Neuronal stem cell (in vitro differentiated cells): Measurements from ENCODE around the gene HHEX.

ENCODE experiments used
- DNase-seq: peaks from one replicate; pipeline ENCODE4 v3.0.0-alpha.2; 2013; ENCODE audit warnings: low spot score
- H2AFZ ChIP-seq: one replicate; pipeline ENCODE4 v1.6.1; 2013; ENCODE audit warnings: mild to moderate bottlenecking, low read length, inconsistent platforms
- H2AK5ac ChIP-seq: 2 replicates; pipeline ENCODE4 v1.6.1; 2013; ENCODE audit warnings: low read depth, mild to moderate bottlenecking, inconsistent platforms, low read length, moderate library complexity, mixed read lengths
- H2BK120ac ChIP-seq: 2 replicates; pipeline ENCODE4 v1.6.1; 2013; ENCODE audit warnings: low read depth, mild to moderate bottlenecking, inconsistent platforms, low read length, moderate library complexity, mixed read lengths
- H2BK12ac ChIP-seq: one replicate; pipeline ENCODE4 v1.6.1; 2013; ENCODE audit warnings: low read length, inconsistent platforms
- H2BK15ac ChIP-seq: 2 replicates; pipeline ENCODE4 v1.6.1; 2013; ENCODE audit warnings: mild to moderate bottlenecking, low read length, inconsistent platforms, mixed read lengths
- H2BK5ac ChIP-seq: one replicate; pipeline ENCODE4 v1.6.1; 2013; ENCODE audit warnings: inconsistent platforms, mild to moderate bottlenecking, low read length, moderate library complexity
- H3K14ac ChIP-seq: one replicate; pipeline ENCODE4 v1.6.1; 2013; ENCODE audit warnings: low read length, inconsistent platforms
- H3K18ac ChIP-seq: 2 replicates; pipeline ENCODE4 v1.6.1; 2013; ENCODE audit warnings: low read length, inconsistent platforms
- H3K23ac ChIP-seq: 2 replicates; pipeline ENCODE4 v1.6.1; 2013; ENCODE audit warnings: low read depth, mild to moderate bottlenecking, mixed read lengths, low read length, inconsistent platforms; ENCODE audit not compliant: poor library complexity
- H3K27ac ChIP-seq: replicated peaks from 3 replicates; pipeline ENCODE4 v1.5.1; 2013; ENCODE audit warnings: low read length, inconsistent platforms
- H3K27me3 ChIP-seq, 3 experiments: 2 replicates each; pipeline ENCODE4 v1.6.1; 2013; ENCODE audit warnings: low read length in 3 of 3, mild to moderate bottlenecking in 2 of 3, inconsistent platforms in 1 of 3, low read depth in 1 of 3, mixed read lengths in 1 of 3, moderate library complexity in 1 of 3; ENCODE audit not compliant: control insufficient read depth in 3 of 3, insufficient read depth in 3 of 3
- H3K36me3 ChIP-seq, 2 donors: replicated peaks in 1 of 2; 2 replicates each; pipeline ENCODE4 v1.6.1; 2013; ENCODE audit warnings: low read length in 2 of 2; ENCODE audit not compliant: control insufficient read depth in 2 of 2, insufficient read depth in 2 of 2
- H3K4ac ChIP-seq: 2 replicates; pipeline ENCODE4 v1.6.1; 2013; ENCODE audit warnings: inconsistent platforms, mild to moderate bottlenecking, low read length, moderate library complexity
- H3K4me1 ChIP-seq, 2 donors: 1 replicate in 1 of 2; 2 replicates in 1 of 2; pipeline ENCODE4 v1.6.1; 2013; ENCODE audit warnings: low read length in 2 of 2, low read depth in 1 of 2; ENCODE audit not compliant: control insufficient read depth in 2 of 2, insufficient read depth in 1 of 2
- H3K4me2 ChIP-seq: one replicate; pipeline ENCODE4 v1.6.1; 2013; ENCODE audit warnings: mild to moderate bottlenecking, low read length, inconsistent platforms; ENCODE audit not compliant: insufficient read depth, poor library complexity, severe bottlenecking
- H3K4me3 ChIP-seq, 2 donors: 2 replicates each; pipeline ENCODE4 v1.5.1; 2013; ENCODE audit warnings: low read length in 2 of 2, mild to moderate bottlenecking in 2 of 2, inconsistent platforms in 1 of 2, moderate library complexity in 1 of 2
- H3K79me1 ChIP-seq: one replicate; pipeline ENCODE4 v1.6.1; 2013; ENCODE audit warnings: low read depth, mild to moderate bottlenecking, inconsistent platforms, low read length, moderate library complexity
- H3K9ac ChIP-seq: one replicate; pipeline ENCODE4 v1.6.1; 2013; ENCODE audit warnings: mild to moderate bottlenecking, low read depth, low read length, inconsistent platforms; ENCODE audit not compliant: poor library complexity
- H3K9me3 ChIP-seq, 2 donors: replicated peaks in 1 of 2; 2 replicates each; pipeline versions ENCODE3 to v1.6.1; 2013; ENCODE audit warnings: low read length in 2 of 2, mild to moderate bottlenecking in 2 of 2, inconsistent platforms in 1 of 2, low read depth in 1 of 2, mixed read lengths in 1 of 2, moderate library complexity in 1 of 2; ENCODE audit not compliant: control insufficient read depth in 2 of 2, insufficient read depth in 1 of 2
- H4K8ac ChIP-seq: one replicate; pipeline ENCODE4 v1.6.1; 2013; ENCODE audit warnings: low read depth, mild to moderate bottlenecking, inconsistent platforms, low read length, moderate library complexity
- H4K91ac ChIP-seq: one replicate; pipeline ENCODE4 v1.6.1; 2013; ENCODE audit warnings: low read length, low read depth, mild to moderate bottlenecking, inconsistent platforms; ENCODE audit not compliant: poor library complexity
- WGBS, 2 donors: extraction: QIAGEN DNeasy Blood & Tissue Kit; methylation state at CpG; one replicate each; pipeline ENCODE4 v1.1.7; 2013; ENCODE audit warnings: missing lambda C conversion rate in 2 of 2, mixed read lengths in 1 of 2; ENCODE audit not compliant: insufficient read length in 2 of 2, insufficient replicate concordance in 1 of 2; ENCODE audit errors: extremely low coverage in 2 of 2; 5-methylcytosine and 5-hydroxymethylcytosine counted together

Gene HHEX

DNA sequence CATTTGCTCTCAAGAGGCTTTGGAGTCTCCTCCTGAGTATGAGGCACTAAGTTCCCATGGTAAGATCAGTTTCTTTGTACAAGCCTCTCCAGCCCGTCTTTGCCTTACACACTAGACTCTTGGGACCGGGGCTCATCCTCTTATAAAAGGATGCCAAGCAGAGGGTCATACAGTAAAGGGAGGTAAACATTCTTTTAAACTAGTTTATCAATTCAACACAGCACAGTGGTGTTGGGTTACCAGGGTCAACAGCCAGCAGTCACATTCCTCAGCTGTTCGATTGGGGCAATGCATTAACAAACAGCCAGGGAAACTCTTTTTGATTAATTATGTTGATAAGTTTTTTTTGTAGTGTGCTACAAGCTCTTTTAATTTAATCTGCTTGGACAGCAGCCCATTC is 37.8 kb downstream of the HHEX start:
- H4K91ac ChIP-seq: no peak overlapping the region
- no peak overlapping the region for H3K4me3 ChIP-seq
- H3K9me3 ChIP-seq: no peaks in the 10 kb centered on the region
- no peak overlapping the region for H4K8ac ChIP-seq
- H2BK12ac ChIP-seq: no peak overlapping the region
- no peak overlapping the region for H2AFZ ChIP-seq
- no CpG with 5 or more reads among the region's 3 CpGs for WGBS, 2 donors
- no peak overlapping the region for H2AK5ac ChIP-seq
- DNase-seq: no peak
- peaks cover 0 to 3% of the 10 kb centered on the region in 2 donors for H3K4me1 ChIP-seq
- no peak overlapping the region for H2BK15ac ChIP-seq
- no peak overlapping the region for H3K23ac ChIP-seq
- H3K9ac ChIP-seq: no peak overlapping the region
- no peak overlapping the region for H3K14ac ChIP-seq
- H3K4me2 ChIP-seq: no peak overlapping the region
- no peak overlapping the region for H3K27ac ChIP-seq
- no peak overlapping the region for H3K18ac ChIP-seq
- no peak overlapping the region for H2BK5ac ChIP-seq
- H3K4ac ChIP-seq: no peak overlapping the region
- H3K79me1 ChIP-seq: no peaks in the 10 kb centered on the region
- H3K36me3 ChIP-seq: no peaks in the 10 kb centered on the region
- no peak overlapping the region for H2BK120ac ChIP-seq
- no peaks in the 10 kb centered on the region for H3K27me3 ChIP-seq

DNA sequence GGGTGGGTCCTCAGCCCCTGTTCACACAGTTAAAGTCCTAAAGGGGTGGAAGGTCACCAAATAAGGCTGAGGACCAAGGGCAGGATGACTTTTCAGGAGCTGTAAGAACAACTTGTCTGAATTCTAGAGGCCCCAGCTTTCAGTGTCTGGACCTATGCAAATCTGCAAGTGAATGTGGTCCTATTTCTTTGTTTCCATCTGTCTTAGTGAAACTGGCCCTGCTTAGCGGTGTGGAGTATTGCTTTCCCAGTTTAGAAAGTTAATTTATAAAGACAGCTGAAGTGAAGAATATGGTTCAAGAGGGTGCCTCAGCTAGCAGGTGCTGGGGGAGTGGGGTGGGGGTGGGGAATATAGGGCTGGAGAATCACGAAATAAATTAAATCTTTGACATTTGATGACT is 40.1 kb downstream of the HHEX start:
- Histone ChIP-seq H3K18ac (no peak overlapping the region), H3K9me3 (no peaks in the 10 kb centered on the region), H2BK12ac (no peak overlapping the region), H3K4me2 (no peak overlapping the region), H3K27me3 (no peaks in the 10 kb centered on the region), H4K8ac (no peak overlapping the region), H2BK120ac (no peak overlapping the region), H3K14ac (no peak overlapping the region), H3K4me3 (no peak overlapping the region), H3K9ac (no peak overlapping the region), H2BK15ac (no peak overlapping the region), H3K79me1 (no peaks in the 10 kb centered on the region), H2BK5ac (no peak overlapping the region), H3K36me3 (no peaks in the 10 kb centered on the region), H2AK5ac (no peak overlapping the region), H3K27ac (no peak overlapping the region), H3K4me1 (peaks cover 0 to 1% of the 10 kb centered on the region in 2 donors), H3K4ac (no peak overlapping the region), H2AFZ (no peak overlapping the region), H4K91ac (no peak overlapping the region), H3K23ac (no peak overlapping the region)
- WGBS, 2 donors: no CpG with 5 or more reads among the region's 2 CpGs
- no peak for DNase-seq

DNA sequence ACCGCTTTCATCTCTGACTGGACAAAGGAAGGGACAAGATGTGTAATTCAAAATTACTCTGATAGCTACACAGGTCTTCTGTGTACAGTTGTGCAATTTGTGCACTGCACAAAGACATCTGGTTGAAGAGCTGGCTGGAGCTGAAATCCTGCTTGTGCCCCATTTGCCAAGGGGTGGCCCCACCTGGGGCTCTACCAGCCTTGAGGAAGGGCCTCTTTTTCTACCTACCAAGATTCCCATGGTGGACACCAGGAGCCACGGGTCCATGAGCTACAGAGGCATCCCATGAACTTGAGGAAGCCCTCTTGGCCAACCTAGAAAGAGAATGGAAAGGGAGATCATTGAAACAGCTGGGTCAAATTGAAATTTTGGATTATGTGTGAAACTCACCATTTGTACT is 43.2 kb downstream of the HHEX start:
- Histone ChIP-seq H3K79me1 (no peaks in the 10 kb centered on the region), H3K18ac (no peak overlapping the region), H3K4me3 (no peak overlapping the region), H2BK120ac (no peak overlapping the region), H3K23ac (no peak overlapping the region), H3K14ac (no peak overlapping the region), H3K4me1 (no peaks in the 10 kb centered on the region), H3K36me3 (no peaks in the 10 kb centered on the region), H3K27ac (no peak overlapping the region), H2BK15ac (no peak overlapping the region), H3K4ac (no peak overlapping the region), H3K4me2 (no peak overlapping the region), H3K9me3 (no peaks in the 10 kb centered on the region), H3K9ac (no peak overlapping the region), H2AFZ (no peak overlapping the region), H4K91ac (no peak overlapping the region), H2BK12ac (no peak overlapping the region), H2BK5ac (no peak overlapping the region), H4K8ac (no peak overlapping the region), H2AK5ac (no peak overlapping the region), H3K27me3 (no peaks in the 10 kb centered on the region)
- WGBS, 2 donors: no CpG with 5 or more reads among the region's 2 CpGs
- DNase-seq: no peak

DNA sequence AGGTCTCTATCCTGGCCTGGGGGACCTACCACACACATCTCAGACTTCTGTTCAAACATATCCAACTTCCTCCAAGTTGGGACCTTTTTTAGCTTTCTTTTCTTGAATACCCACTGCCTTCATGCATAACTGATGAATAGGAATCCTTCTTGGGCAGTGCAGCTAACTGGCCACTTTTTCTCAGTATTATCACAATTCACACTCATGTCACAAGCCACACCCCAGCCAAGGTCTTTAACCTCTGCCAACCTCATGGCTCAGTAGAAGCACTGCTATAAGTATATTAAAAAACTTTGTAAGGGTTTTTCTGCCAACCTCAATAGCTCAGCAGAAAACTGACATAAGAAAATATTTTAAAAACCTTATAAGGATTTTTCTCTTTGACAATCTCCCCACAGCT is 44.5 kb downstream of the HHEX start:
- H3K9me3 ChIP-seq: no peaks in the 10 kb centered on the region
- H2AFZ ChIP-seq: no peak overlapping the region
- no peak overlapping the region for H3K14ac ChIP-seq
- no peak overlapping the region for H4K8ac ChIP-seq
- H3K79me1 ChIP-seq: no peaks in the 10 kb centered on the region
- H3K4me2 ChIP-seq: no peak overlapping the region
- no peaks in the 10 kb centered on the region for H3K36me3 ChIP-seq
- H3K4me1 ChIP-seq: no peaks in the 10 kb centered on the region
- no peak overlapping the region for H2BK15ac ChIP-seq
- no peaks in the 10 kb centered on the region for H3K27me3 ChIP-seq
- H2AK5ac ChIP-seq: no peak overlapping the region
- H2BK5ac ChIP-seq: no peak overlapping the region
- no peak overlapping the region for H3K4me3 ChIP-seq
- H2BK120ac ChIP-seq: no peak overlapping the region
- no peak overlapping the region for H3K9ac ChIP-seq
- DNase-seq: no peak
- no peak overlapping the region for H2BK12ac ChIP-seq
- no peak overlapping the region for H3K27ac ChIP-seq
- H4K91ac ChIP-seq: no peak overlapping the region
- no peak overlapping the region for H3K4ac ChIP-seq
- no peak overlapping the region for H3K23ac ChIP-seq
- no peak overlapping the region for H3K18ac ChIP-seq
